ENCODE results near the gene BMP8B. TPM values are rescaled to one million over a fixed set of nuclear protein-coding genes. Genes with fewer than 3 reads are reported as not detected.
"Not testable (repeated sequence)": the region's sequence is repeated elsewhere in the genome, so short reads cannot be mapped to it uniquely, and the experiment has no call there.

Gene BMP8B
- total RNA-seq, 1 donor from 2014 or later = 1.4 TPM

- TF ChIP-seq CTCF (IDR thresholded peaks at IDR 0.05) = no peak
- Mint-ChIP-seq H3K4me3 (peak overlapping the region; percentile 81), H3K4me1 (peaks cover 19% of the 10 kb centered on the region), H3K27me3 (peaks cover 3% of the 10 kb centered on the region), H3K9me3 (no peaks in the 10 kb centered on the region), H3K36me3 (ENCODE audit: low read depth) (no peaks in the 10 kb centered on the region), H3K27ac (peak overlapping the region; percentile 79)
- ChIA-PET CTCF (interaction anchor here (0.9 to 1.9 kb wide), 4 partner anchors 8 to 14 kb away, joined by 3 to 7 read pairs (median 4); no protein-coding TSS in a partner anchor), POLR2A (interaction anchor here (1.2 to 2.0 kb wide), 3 partner anchors 9 to 249 kb away, joined by 3 to 35 read pairs (median 5); partner anchors contain the start of gene PPIE)
- no peak for ATAC-seq (ENCODE audit: low read depth)
- no peak for DNase-seq
- intact Hi-C loops (cut with micrococcal nuclease) = loop anchor here (1.0 kb wide), 1 partner anchor 10 kb away; no protein-coding TSS in a partner anchor
Measured at GRCh38 chr1:39789571-39790110, 976 bp upstream of the BMP8B start.

GRCh38 chr1:39788426-39788757 lies 273 bp downstream of the BMP8B start:
- intact Hi-C loops (cut with micrococcal nuclease) = no loop called here
- CTCF ChIA-PET = interaction anchor here (1.9 kb wide), 1 partner anchor 11 kb away, joined by 7 read pairs; no protein-coding TSS in a partner anchor
- Mint-ChIP-seq H3K27ac (no peak overlapping the region), H3K9me3 (no peaks in the 10 kb centered on the region), H3K36me3 (ENCODE audit: low read depth) (no peaks in the 10 kb centered on the region), H3K4me3 (no peak overlapping the region), H3K27me3 (peaks cover 3% of the 10 kb centered on the region), H3K4me1 (peaks cover 19% of the 10 kb centered on the region)
- DNase-seq = no peak
- POLR2A ChIA-PET = interaction anchor here (0.5 to 2.0 kb wide), 4 partner anchors 10 to 741 kb away, joined by 3 to 35 read pairs (median 4); partner anchors contain the start of gene PPIE
- peak; percentile 23 for ATAC-seq (ENCODE audit: low read depth)
- no peak for TF ChIP-seq CTCF (IDR thresholded peaks at IDR 0.05)

DNA sequence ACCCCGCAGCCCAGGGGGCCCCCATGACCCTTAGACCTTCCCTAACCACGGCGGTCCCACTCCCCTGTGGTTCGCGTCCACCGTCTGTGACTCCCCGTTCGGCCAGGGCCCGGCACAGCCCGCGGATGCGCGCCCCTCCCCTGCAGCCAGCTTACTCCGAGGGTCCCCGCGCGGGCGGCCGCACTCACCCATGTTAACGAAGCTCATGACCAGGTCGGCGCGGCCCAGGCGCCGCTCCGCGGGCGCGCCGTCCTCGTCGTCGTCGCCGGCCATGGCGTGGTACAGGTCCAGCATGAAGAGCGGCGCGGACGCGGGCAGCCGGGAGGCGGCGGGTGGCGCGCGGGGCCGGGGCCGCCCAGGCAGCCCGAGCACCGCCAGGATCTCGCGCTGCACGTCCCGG lies 701 bp downstream of the BMP8B start:
- H3K27ac Mint-ChIP-seq; intact Hi-C loops (cut with micrococcal nuclease); H3K27me3 Mint-ChIP-seq; ATAC-seq (ENCODE audit: low read depth); DNase-seq; H3K36me3 Mint-ChIP-seq (ENCODE audit: low read depth); H3K9me3 Mint-ChIP-seq: not testable (repeated sequence)
- Mint-ChIP-seq H3K4me3 (peak overlapping the region; percentile 58), H3K4me1 (peaks cover 16% of the 10 kb centered on the region)
- POLR2A ChIA-PET = interaction anchor here (0.5 to 2.0 kb wide), 2 partner anchors 10 to 740 kb away, joined by 3 to 35 read pairs; no protein-coding TSS in a partner anchor
- CTCF ChIA-PET = interaction anchor here (1.9 kb wide), 1 partner anchor 11 kb away, joined by 7 read pairs; no protein-coding TSS in a partner anchor

GRCh38 chr1:39787468-39787867 lies 1.2 kb downstream of the BMP8B start:
- CTCF ChIA-PET = no interaction called here
- intact Hi-C loops (cut with micrococcal nuclease) = no loop called here
- H3K9me3 Mint-ChIP-seq = no peaks in the 10 kb centered on the region
- no peaks in the 10 kb centered on the region for H3K36me3 Mint-ChIP-seq (ENCODE audit: low read depth)
- H3K4me3 Mint-ChIP-seq = peak overlapping the region; percentile 58
- no peak for ATAC-seq (ENCODE audit: low read depth)
- DNase-seq = no peak
- H3K27ac Mint-ChIP-seq = no peak overlapping the region
- TF ChIP-seq CTCF (IDR thresholded peaks at IDR 0.05) = no peak
- POLR2A ChIA-PET = no interaction called here
- peaks cover under 1% of the 10 kb centered on the region for H3K27me3 Mint-ChIP-seq
- H3K4me1 Mint-ChIP-seq = peaks cover 11% of the 10 kb centered on the region

- H3K4me1 Mint-ChIP-seq; H3K27ac Mint-ChIP-seq; CTCF ChIA-PET; DNase-seq; intact Hi-C loops (cut with micrococcal nuclease); H3K9me3 Mint-ChIP-seq; ATAC-seq (ENCODE audit: low read depth); POLR2A ChIA-PET; H3K27me3 Mint-ChIP-seq; H3K36me3 Mint-ChIP-seq (ENCODE audit: low read depth): not testable (repeated sequence)
- H3K4me3 Mint-ChIP-seq = peak overlapping the region; percentile 58
Measured at GRCh38 chr1:39787108-39787375, 1.6 kb downstream of the BMP8B start.

GRCh38 chr1:39786303-39787107 lies 2.2 kb downstream of the BMP8B start:
- intact Hi-C loops (cut with micrococcal nuclease); POLR2A ChIA-PET: not testable (repeated sequence)

DNA sequence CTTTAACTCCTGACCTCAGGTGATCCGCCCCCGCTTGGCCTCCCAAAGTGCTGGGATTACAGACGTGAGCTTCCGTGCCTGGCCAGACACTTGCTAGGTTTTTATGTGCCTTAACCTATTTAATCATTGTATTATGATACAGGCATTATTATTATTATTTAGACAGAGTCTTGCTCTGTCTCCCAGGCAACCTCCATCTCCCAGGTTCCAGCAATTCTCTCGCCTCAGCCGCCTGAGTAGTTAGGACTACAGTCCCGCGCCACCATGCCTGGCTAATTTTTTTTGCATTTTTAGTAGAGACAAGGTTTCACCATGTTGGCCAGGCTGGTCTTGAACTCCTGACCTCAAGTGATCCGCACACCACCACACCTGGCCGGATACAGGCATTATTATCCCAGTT lies 6.0 kb downstream of the BMP8B start:
- POLR2A ChIA-PET = interaction anchor here (1.2 kb wide), 1 partner anchor 16 kb away, joined by 8 read pairs; no protein-coding TSS in a partner anchor
- H3K27me3 Mint-ChIP-seq; H3K36me3 Mint-ChIP-seq (ENCODE audit: low read depth); DNase-seq; H3K4me1 Mint-ChIP-seq; intact Hi-C loops (cut with micrococcal nuclease); CTCF ChIA-PET; ATAC-seq (ENCODE audit: low read depth); H3K27ac Mint-ChIP-seq; H3K9me3 Mint-ChIP-seq; H3K4me3 Mint-ChIP-seq: not testable (repeated sequence)

More at GRCh38 chr1:39786303-39787107, 2.2 kb downstream of the BMP8B start:
- H3K27me3 Mint-ChIP-seq; H3K36me3 Mint-ChIP-seq (ENCODE audit: low read depth); H3K4me1 Mint-ChIP-seq; ATAC-seq (ENCODE audit: low read depth); H3K27ac Mint-ChIP-seq; DNase-seq; H3K9me3 Mint-ChIP-seq; CTCF ChIA-PET: not testable (repeated sequence)
- H3K4me3 Mint-ChIP-seq = peak overlapping the region; percentile 55
